Right atrium auricular region (tissue), 2 donors: Measurements from ENCODE around the gene NCBP2L. TPM values are rescaled to one million over a fixed set of nuclear protein-coding genes. Genes with fewer than 3 reads are reported as not detected.

Experiments used
- DNase-seq: peaks from one replicate; pipeline ENCODE4 v3.0.0-alpha.2; 2019; ENCODE audit warnings: low spot score
- H3K27ac ChIP-seq, 2 donors: fragments of 200-600 bp; sonication (generic); 1 replicate in 1 of 2; 2 replicates in 1 of 2; pipeline ENCODE4 v1.5.1; 2016 to 2019
- H3K27me3 ChIP-seq, 2 donors: fragments of 200-600 bp; sonication (generic); one replicate each; pipeline versions ENCODE4 v1.5.1 to v1.6.0; 2017 to 2019
- H3K36me3 ChIP-seq: fragments of 200-600 bp; sonication (generic); one replicate; pipeline ENCODE4 v1.5.1; 2016
- H3K4me1 ChIP-seq, 2 donors: fragments of 200-600 bp; sonication (generic); one replicate each; pipeline versions ENCODE4 v1.5.1 to v1.6.0; 2017 to 2019
- H3K4me3 ChIP-seq, 2 donors: fragments of 200-600 bp; sonication (generic); 1 replicate in 1 of 2; 2 replicates in 1 of 2; pipeline ENCODE4 v1.5.1; 2017 to 2019; ENCODE audit warnings: mild to moderate bottlenecking in 1 of 2, moderate library complexity in 1 of 2
- H3K9me3 ChIP-seq, 2 donors: fragments of 200-600 bp; sonication (generic); one replicate each; pipeline ENCODE4 v1.5.1; 2019
- CTCF ChIP-seq, 2 donors: fragments of 200-600 bp; sonication (generic); IDR thresholded peaks; one replicate each; pipeline ENCODE4 v1.5.1; 2019; ENCODE audit warnings: antibody characterized with exemption in 2 of 2
- total RNA-seq, 2 donors: library from RNA; depleted of rRNA; stranded (reverse); fragments of >200 nt; gene quantifications; one replicate each; pipeline ENCODE4 v1.1.0, GENCODE V29; 2016

NCBP2L gene
- total RNA-seq, 2 donors from 2014 or later, result not detected

DNA sequence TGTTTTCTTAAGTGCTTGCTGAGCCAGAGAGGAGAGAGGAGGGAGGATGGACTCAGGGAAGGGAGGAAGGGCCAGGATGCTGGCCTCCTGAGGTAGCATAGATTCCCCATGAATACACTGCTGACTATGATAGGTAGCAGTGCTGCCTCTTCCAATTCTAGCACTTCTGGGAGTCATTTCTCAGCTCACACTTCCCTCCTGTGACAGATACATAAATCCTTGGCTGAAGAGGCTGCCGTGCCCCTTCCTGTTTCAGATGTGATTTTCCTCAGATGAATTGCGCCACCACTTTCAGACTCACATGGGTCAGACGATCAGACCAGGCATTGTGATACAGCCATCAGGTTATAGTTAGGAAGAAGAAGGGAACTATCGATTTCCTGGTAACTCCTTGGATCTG is 24.3 kb upstream of the NCBP2L start:
- H3K4me1 ChIP-seq, result peaks cover 0 to 37% of the 10 kb centered on the region in 2 donors
- TF ChIP-seq CTCF (IDR thresholded peaks at IDR 0.05), result no peak
- H3K36me3 ChIP-seq, result no peaks in the 10 kb centered on the region
- no peaks in the 10 kb centered on the region for H3K9me3 ChIP-seq
- H3K27ac ChIP-seq, result peak overlapping the region in 1 of 2 donors; percentile 42
- no peak for DNase-seq
- H3K27me3 ChIP-seq, result no peaks in the 10 kb centered on the region
- no peak overlapping the region for H3K4me3 ChIP-seq

DNA sequence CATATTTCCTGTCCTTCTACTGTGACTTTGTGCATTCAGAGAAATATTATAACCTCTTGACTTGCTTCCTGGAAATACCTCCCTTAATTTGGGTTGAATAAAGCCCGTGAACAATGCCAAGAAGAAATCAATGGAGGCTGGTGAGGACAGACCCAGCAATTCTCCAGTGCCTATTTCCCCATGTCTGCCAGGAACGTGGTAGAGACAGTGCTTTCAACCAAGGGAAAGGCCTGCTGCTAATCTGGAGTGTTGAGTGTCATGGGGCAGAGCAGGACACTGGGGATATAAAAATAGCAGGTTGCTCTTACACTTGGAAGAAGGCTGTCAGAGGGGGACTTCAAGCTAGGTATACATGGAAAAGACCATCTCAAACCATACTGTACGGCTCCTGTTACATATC is 21.8 kb upstream of the NCBP2L start:
- Histone ChIP-seq H3K9me3 (no peaks in the 10 kb centered on the region), H3K27ac (peak overlapping the region; percentile 52 to 59), H3K4me1 (peaks cover 0 to 31% of the 10 kb centered on the region in 2 donors), H3K27me3 (no peaks in the 10 kb centered on the region), H3K4me3 (no peak overlapping the region), H3K36me3 (no peaks in the 10 kb centered on the region)
- no peak for TF ChIP-seq CTCF (IDR thresholded peaks at IDR 0.05)
- DNase-seq, result no peak

- Histone ChIP-seq H3K4me3 (no peak overlapping the region), H3K4me1 (peaks cover 0 to 19% of the 10 kb centered on the region in 2 donors), H3K27ac (no peak overlapping the region), H3K9me3 (no peaks in the 10 kb centered on the region), H3K36me3 (no peaks in the 10 kb centered on the region), H3K27me3 (no peaks in the 10 kb centered on the region)
- no peak for TF ChIP-seq CTCF (IDR thresholded peaks at IDR 0.05)
- DNase-seq, result no peak
Measured at GRCh38 chrX:107758231-107758766, 19.2 kb upstream of the NCBP2L start.

- Histone ChIP-seq H3K4me1 (peaks cover 0 to 10% of the 10 kb centered on the region in 2 donors), H3K27me3 (no peaks in the 10 kb centered on the region), H3K4me3 (no peak overlapping the region), H3K27ac (no peak overlapping the region), H3K36me3 (no peaks in the 10 kb centered on the region), H3K9me3 (no peaks in the 10 kb centered on the region)
- DNase-seq, result no peak
- TF ChIP-seq CTCF (IDR thresholded peaks at IDR 0.05), result no peak
Measured at GRCh38 chrX:107760304-107761077, 17.0 kb upstream of the NCBP2L start.

DNA sequence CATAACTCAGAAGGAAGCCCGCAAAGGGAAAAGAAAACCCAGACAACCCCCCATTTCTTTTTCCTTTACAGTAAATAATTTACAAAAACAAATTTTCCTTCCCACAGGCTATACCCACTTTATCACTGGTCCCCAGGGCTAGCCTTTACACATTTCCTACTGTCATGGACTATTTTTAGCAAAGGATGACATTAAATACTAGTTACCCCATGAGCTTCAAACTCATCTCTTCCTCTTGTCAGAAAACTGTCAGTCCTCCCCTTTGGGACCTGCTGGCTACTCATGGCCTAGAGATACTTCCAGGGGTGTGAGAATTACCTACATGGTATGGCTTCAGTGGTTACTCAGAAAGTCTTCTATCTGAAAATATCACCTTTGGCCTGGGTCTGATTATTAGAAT is 13.9 kb upstream of the NCBP2L start:
- peaks cover 0 to 9% of the 10 kb centered on the region in 2 donors for H3K4me1 ChIP-seq
- no peak for TF ChIP-seq CTCF (IDR thresholded peaks at IDR 0.05)
- DNase-seq, result no peak
- no peaks in the 10 kb centered on the region for H3K36me3 ChIP-seq
- H3K27me3 ChIP-seq, result no peaks in the 10 kb centered on the region
- no peaks in the 10 kb centered on the region for H3K9me3 ChIP-seq
- H3K4me3 ChIP-seq, result no peak overlapping the region
- no peak overlapping the region for H3K27ac ChIP-seq
